GM12878 (cell line): Measurements from ENCODE around the gene ANKRD45. TPM values are rescaled to one million over a fixed set of nuclear protein-coding genes. Genes with fewer than 3 reads are reported as not detected.

Experiments used
- ATAC-seq: fragments of 200-7000 bp; cut with Tn5 transposase; 3 replicates; pipeline ENCODE4 v1.9.1; 2020; ENCODE audit warnings: mild to moderate bottlenecking, moderate library complexity
- BruUV-seq: library from RNA; stranded (reverse); fragments of 400-500 nt; replicated peaks from 2 replicates; lab custom pipeline; 2021; lab: Mats Ljungman, UMichigan
- CTCF ChIA-PET: fragments of 300-600 bp; sonication (Branson Sonifier 250); formaldehyde crosslinking; extraction: SDS; loops from one replicate; lab custom pipeline; 2021; ENCODE audit warnings: inconsistent platforms; lab: Yijun Ruan, JAX
- POLR2A ChIA-PET: fragments of 350-600 bp; formaldehyde crosslinking; extraction: SDS; loops from one replicate; lab custom pipeline; 2021; ENCODE audit warnings: inconsistent platforms; lab: Charles Lee
- RAD21 ChIA-PET: fragments of 300-600 bp; sonication (Branson Sonifier 250); formaldehyde crosslinking; loops from one replicate; lab custom pipeline; 2023; ENCODE audit warnings: antibody characterized with exemption; ENCODE audit not compliant: unreplicated experiment; lab: Charles Lee
- SMC1A ChIA-PET: fragments of 300-600 bp; sonication (Branson Sonifier 250); formaldehyde crosslinking; loops from one replicate; lab custom pipeline; 2023; ENCODE audit not compliant: unreplicated experiment, uncharacterized antibody; lab: Charles Lee
- DNase-seq: peaks from one replicate; pipeline ENCODE4 v3.0.0-alpha.2; 2011; ENCODE audit warnings: low read depth, low spot score
- FAIRE-seq: peaks from 3 replicates; lab custom pipeline; 2011; peaks lifted over from hg19 to GRCh38; lab: Jason Lieb, UNC
- H2AFZ ChIP-seq: 2 replicates; pipeline ENCODE4 v1.6.0; 2011; ENCODE audit warnings: low read depth, low read length, control low read depth; ENCODE audit not compliant: control insufficient read depth
- H3K27ac ChIP-seq: 2 replicates; pipeline ENCODE4 v1.5.1; 2011; ENCODE audit warnings: control low read depth; ENCODE audit not compliant: control insufficient read depth, insufficient read depth
- H3K27me3 ChIP-seq, 2 experiments: replicated peaks in 1 of 2; 2 replicates each; pipeline versions ENCODE4 v1.6.0 to v1.6.1; 2011; ENCODE audit warnings: low read length in 1 of 2; ENCODE audit not compliant: control insufficient read depth in 2 of 2, insufficient read depth in 2 of 2
- H3K36me3 ChIP-seq, 2 experiments: 2 replicates each; pipeline ENCODE4 v1.5.1; 2011; ENCODE audit warnings: low read length in 1 of 2; ENCODE audit not compliant: control insufficient read depth in 2 of 2, insufficient read depth in 2 of 2
- H3K4me1 ChIP-seq: 2 replicates; pipeline ENCODE4 v1.6.1; 2011; ENCODE audit warnings: mild to moderate bottlenecking, low read length, moderate library complexity, mixed read lengths; ENCODE audit not compliant: control insufficient read depth, insufficient read depth
- H3K4me2 ChIP-seq: 2 replicates; pipeline ENCODE4 v1.6.0; 2011; ENCODE audit warnings: control low read depth; ENCODE audit not compliant: control insufficient read depth, insufficient read depth
- H3K4me3 ChIP-seq: fragments of 200-600 bp; sonication (generic); 2 replicates; pipeline ENCODE4 v1.5.1; 2016
- H3K79me2 ChIP-seq: 2 replicates; pipeline ENCODE4 v1.6.0; 2011; ENCODE audit warnings: low read length; ENCODE audit not compliant: control insufficient read depth, insufficient read depth
- H3K9ac ChIP-seq: 2 replicates; pipeline ENCODE4 v1.8.0; 2011; ENCODE audit warnings: low read length, control low read depth, mixed read lengths; ENCODE audit not compliant: control insufficient read depth, insufficient read depth
- H3K9me3 ChIP-seq: replicated peaks from 3 replicates; pipeline ENCODE4 v1.5.1; 2011; ENCODE audit warnings: mild to moderate bottlenecking, low read length; ENCODE audit not compliant: control insufficient read depth, insufficient read depth
- H4K20me1 ChIP-seq: 2 replicates; pipeline ENCODE4 v1.6.0; 2011; ENCODE audit not compliant: control insufficient read depth, insufficient read depth
- YY1 ChIP-seq: IDR thresholded peaks from 2 replicates; pipeline ENCODE4 v1.6.1; 2011; ENCODE audit warnings: low read depth, mild to moderate bottlenecking, low read length
- WGBS: methylation state at CpG from one replicate; pipeline ENCODE4 v1.1.6; 2016; ENCODE audit warnings: low lambda C conversion rate; ENCODE audit not compliant: insufficient replicate concordance, insufficient coverage; ENCODE audit errors: missing lambda C conversion rate; 5-methylcytosine and 5-hydroxymethylcytosine counted together
- in situ Hi-C: fragments of 300-500 bp; cut with MboI; formaldehyde crosslinking; loops from 9 replicates; pipeline ENCODE4 v1.14.3; 2018; ENCODE audit warnings: mixed read lengths
- intact Hi-C: fragments of 100-400 bp; cut with micrococcal nuclease; formaldehyde crosslinking; loops from one replicate; pipeline ENCODE4 v1.14.2; 2022; ENCODE audit not compliant: unreplicated experiment
- polyA plus RNA-seq, 11 experiments: library from polyadenylated mRNA; depleted of rRNA in 4 of 11; unstranded in 6 of 11; stranded (reverse) in 5 of 11; fragments of >200 nt; fragmentation: Nextera tagmentation in 4 of 11; fragmentation: Illumina TruSeq in 1 of 11; extraction: Ambion mirVana in 4 of 11; extraction: Trizol in 1 of 11; gene quantifications; 1 replicate in 1 of 11; 2 replicates in 10 of 11; pipeline versions ENCODE4 v1.2.1 to v1.2.3, GENCODE V29; 2011 to 2016; ENCODE audit warnings: inconsistent platforms in 2 of 11, missing spikeins in 2 of 11, low read depth in 1 of 11
- total RNA-seq, 4 experiments: library from RNA; depleted of rRNA in 3 of 4; stranded (reverse); fragments of >200 nt in 3 of 4; fragmentation: Illumina TruSeq in 1 of 4; extraction: Trizol in 1 of 4; gene quantifications; 2 replicates each; pipeline versions ENCODE4 v1.2.1 to v1.2.3, GENCODE V29; 2013 to 2021

Gene ANKRD45
- total and polyA plus RNA-seq, 10 of the 15 experiments (the other 5 are each of a cell fraction or from before 2014, with no cell fraction given), result 0.04 to 0.15 (median 0.13) TPM; not detected in 5

- in situ Hi-C loops, result no loop called here
- no peak for FAIRE-seq
- Histone ChIP-seq H3K9me3 (no peaks in the 10 kb centered on the region), H3K27ac (no peak overlapping the region), H3K4me2 (no peak overlapping the region), H3K9ac (no peak overlapping the region), H2AFZ (no peak overlapping the region), H3K27me3 (no peaks in the 10 kb centered on the region), H3K4me1 (no peaks in the 10 kb centered on the region), H4K20me1 (no peaks in the 10 kb centered on the region), H3K79me2 (no peaks in the 10 kb centered on the region), H3K4me3 (no peak overlapping the region), H3K36me3 (no peaks in the 10 kb centered on the region)
- 28% methylated on average over 3 of the region's 3 CpGs for WGBS
- no peak for TF ChIP-seq YY1
- SMC1A ChIA-PET, result no interaction called here
- DNase-seq, result no peak
- CTCF ChIA-PET, result interaction anchor here (1.3 kb wide), 1 partner anchor 9 kb away, joined by 3 read pairs; no protein-coding TSS in a partner anchor
- intact Hi-C loops, result no loop called here
- POLR2A ChIA-PET, result no interaction called here
- BruUV-seq, result no TSS peak
- RAD21 ChIA-PET, result interaction anchor here (1.3 kb wide), 1 partner anchor 13 kb away, joined by 3 read pairs; no protein-coding TSS in a partner anchor
- ATAC-seq, result no peak
Observed at GRCh38 chr1:173560285-173560880, 109.3 kb downstream of the ANKRD45 start.

Other genes starting within 250 kb of the ANKRD45 start
Only the 7 nearest of the 9 such genes appear.
- gene PRDX6, start 192.5 kb downstream of the ANKRD45 start, total RNA-seq (2014; rRNA removed), result 98.7 and 102 TPM in 2 replicates
- 105 and 110 TPM in 2 replicates for gene PRDX6, start 192.5 kb downstream of the ANKRD45 start, total RNA-seq (2014; rRNA removed; fragmentation: Illumina TruSeq; extraction: Trizol)
- gene PRDX6, start 192.5 kb downstream of the ANKRD45 start, total RNA-seq (2021), result 121 and 122 TPM in 2 replicates
- 145 and 151 TPM in 2 replicates for gene PRDX6, start 192.5 kb downstream of the ANKRD45 start, polyA plus RNA-seq (2011; rRNA removed)
- gene PRDX6, start 192.5 kb downstream of the ANKRD45 start, polyA plus RNA-seq (2014; fragmentation: Illumina TruSeq; extraction: Trizol), result 130 and 143 TPM in 2 replicates
- gene PRDX6, start 192.5 kb downstream of the ANKRD45 start, polyA plus RNA-seq (2014; fragmentation: Nextera tagmentation; extraction: Ambion mirVana), result 100 to 1,000 TPM; 204 to 230 TPM
- gene PRDX6, start 192.5 kb downstream of the ANKRD45 start, polyA plus RNA-seq (2014; rRNA removed), result 70.7 and 73.8 TPM in 2 replicates
- 100 to 1,000 TPM; 147 to 162 TPM for gene PRDX6, start 192.5 kb downstream of the ANKRD45 start, polyA plus RNA-seq (2016; fragmentation: Nextera tagmentation; extraction: Ambion mirVana)
- gene SLC9C2, start 66.8 kb downstream of the ANKRD45 start, total RNA-seq (2014; rRNA removed), result not detected in 2 replicates
- not detected in 2 replicates for gene SLC9C2, start 66.8 kb downstream of the ANKRD45 start, total RNA-seq (2014; rRNA removed; fragmentation: Illumina TruSeq; extraction: Trizol)
- not detected in 2 replicates for gene SLC9C2, start 66.8 kb downstream of the ANKRD45 start, total RNA-seq (2021)
- not detected in 2 replicates for gene SLC9C2, start 66.8 kb downstream of the ANKRD45 start, polyA plus RNA-seq (2011; rRNA removed)
- not detected in 2 replicates for gene SLC9C2, start 66.8 kb downstream of the ANKRD45 start, polyA plus RNA-seq (2014; fragmentation: Illumina TruSeq; extraction: Trizol)
- gene SLC9C2, start 66.8 kb downstream of the ANKRD45 start, polyA plus RNA-seq (2014; fragmentation: Nextera tagmentation; extraction: Ambion mirVana), result not detected
- not detected in 2 replicates for gene SLC9C2, start 66.8 kb downstream of the ANKRD45 start, polyA plus RNA-seq (2014; rRNA removed)
- gene SLC9C2, start 66.8 kb downstream of the ANKRD45 start, polyA plus RNA-seq (2016; fragmentation: Nextera tagmentation; extraction: Ambion mirVana), result not detected
- not detected in 2 replicates for gene TEX50, start 34.5 kb downstream of the ANKRD45 start, total RNA-seq (2014; rRNA removed)
- not detected in 2 replicates for gene TEX50, start 34.5 kb downstream of the ANKRD45 start, total RNA-seq (2014; rRNA removed; fragmentation: Illumina TruSeq; extraction: Trizol)
- not detected in 2 replicates for gene TEX50, start 34.5 kb downstream of the ANKRD45 start, total RNA-seq (2021)
- gene TEX50, start 34.5 kb downstream of the ANKRD45 start, polyA plus RNA-seq (2011; rRNA removed), result not detected in 2 replicates
- gene TEX50, start 34.5 kb downstream of the ANKRD45 start, polyA plus RNA-seq (2014; fragmentation: Illumina TruSeq; extraction: Trizol), result not detected in 2 replicates
- not detected for gene TEX50, start 34.5 kb downstream of the ANKRD45 start, polyA plus RNA-seq (2014; fragmentation: Nextera tagmentation; extraction: Ambion mirVana)
- gene TEX50, start 34.5 kb downstream of the ANKRD45 start, polyA plus RNA-seq (2014; rRNA removed), result not detected in 2 replicates
- gene TEX50, start 34.5 kb downstream of the ANKRD45 start, polyA plus RNA-seq (2016; fragmentation: Nextera tagmentation; extraction: Ambion mirVana), result not detected
- gene KLHL20, start 45.1 kb upstream of the ANKRD45 start, total RNA-seq (2014; rRNA removed), result 9.0 and 9.2 TPM in 2 replicates
- 11.0 and 11.3 TPM in 2 replicates for gene KLHL20, start 45.1 kb upstream of the ANKRD45 start, total RNA-seq (2014; rRNA removed; fragmentation: Illumina TruSeq; extraction: Trizol)
- 12.5 and 14.0 TPM in 2 replicates for gene KLHL20, start 45.1 kb upstream of the ANKRD45 start, total RNA-seq (2021)
- gene KLHL20, start 45.1 kb upstream of the ANKRD45 start, polyA plus RNA-seq (2011; rRNA removed), result 12.7 and 14.3 TPM in 2 replicates
- gene KLHL20, start 45.1 kb upstream of the ANKRD45 start, polyA plus RNA-seq (2014; fragmentation: Illumina TruSeq; extraction: Trizol), result 12.0 and 13.1 TPM in 2 replicates
- gene KLHL20, start 45.1 kb upstream of the ANKRD45 start, polyA plus RNA-seq (2014; fragmentation: Nextera tagmentation; extraction: Ambion mirVana), result 1 to 10 TPM; 3.8 to 5.8 TPM
- gene KLHL20, start 45.1 kb upstream of the ANKRD45 start, polyA plus RNA-seq (2014; rRNA removed), result 8.6 and 9.1 TPM in 2 replicates
- gene KLHL20, start 45.1 kb upstream of the ANKRD45 start, polyA plus RNA-seq (2016; fragmentation: Nextera tagmentation; extraction: Ambion mirVana), result 10 to 100 TPM in 1 of 2 experiments, 1 to 10 TPM in 1; 7.0 to 10.8 TPM
- 32.0 and 36.3 TPM in 2 replicates for gene DARS2, start 154.8 kb upstream of the ANKRD45 start, total RNA-seq (2014; rRNA removed)
- 40.6 and 41.6 TPM in 2 replicates for gene DARS2, start 154.8 kb upstream of the ANKRD45 start, total RNA-seq (2014; rRNA removed; fragmentation: Illumina TruSeq; extraction: Trizol)
- gene DARS2, start 154.8 kb upstream of the ANKRD45 start, total RNA-seq (2021), result 32.7 and 35.4 TPM in 2 replicates
- gene DARS2, start 154.8 kb upstream of the ANKRD45 start, polyA plus RNA-seq (2011; rRNA removed), result 65.9 and 80.4 TPM in 2 replicates
- 50.4 and 60.4 TPM in 2 replicates for gene DARS2, start 154.8 kb upstream of the ANKRD45 start, polyA plus RNA-seq (2014; fragmentation: Illumina TruSeq; extraction: Trizol)
- 10 to 100 TPM; 23.9 to 25.2 TPM for gene DARS2, start 154.8 kb upstream of the ANKRD45 start, polyA plus RNA-seq (2014; fragmentation: Nextera tagmentation; extraction: Ambion mirVana)
- 29.4 and 34.0 TPM in 2 replicates for gene DARS2, start 154.8 kb upstream of the ANKRD45 start, polyA plus RNA-seq (2014; rRNA removed)
- gene DARS2, start 154.8 kb upstream of the ANKRD45 start, polyA plus RNA-seq (2016; fragmentation: Nextera tagmentation; extraction: Ambion mirVana), result 10 to 100 TPM; 64.2 to 69.7 TPM
- 27.6 and 31.0 TPM in 2 replicates for gene CENPL, start 155.0 kb upstream of the ANKRD45 start, total RNA-seq (2014; rRNA removed)
- 25.8 and 32.1 TPM in 2 replicates for gene CENPL, start 155.0 kb upstream of the ANKRD45 start, total RNA-seq (2014; rRNA removed; fragmentation: Illumina TruSeq; extraction: Trizol)
- gene CENPL, start 155.0 kb upstream of the ANKRD45 start, total RNA-seq (2021), result 16.5 and 19.3 TPM in 2 replicates
- gene CENPL, start 155.0 kb upstream of the ANKRD45 start, polyA plus RNA-seq (2011; rRNA removed), result 21.2 and 28.6 TPM in 2 replicates
- 20.8 and 20.9 TPM in 2 replicates for gene CENPL, start 155.0 kb upstream of the ANKRD45 start, polyA plus RNA-seq (2014; fragmentation: Illumina TruSeq; extraction: Trizol)
- gene CENPL, start 155.0 kb upstream of the ANKRD45 start, polyA plus RNA-seq (2014; fragmentation: Nextera tagmentation; extraction: Ambion mirVana), result 10 to 100 TPM; 14.9 to 26.7 TPM
- 19.6 and 22.4 TPM in 2 replicates for gene CENPL, start 155.0 kb upstream of the ANKRD45 start, polyA plus RNA-seq (2014; rRNA removed)
- gene CENPL, start 155.0 kb upstream of the ANKRD45 start, polyA plus RNA-seq (2016; fragmentation: Nextera tagmentation; extraction: Ambion mirVana), result 10 to 100 TPM; 26.5 to 26.7 TPM
- 597 and 727 TPM in 2 replicates for gene GAS5, start 198.1 kb upstream of the ANKRD45 start, total RNA-seq (2014; rRNA removed)
- gene GAS5, start 198.1 kb upstream of the ANKRD45 start, total RNA-seq (2014; rRNA removed; fragmentation: Illumina TruSeq; extraction: Trizol), result 722 and 746 TPM in 2 replicates
- 550 and 569 TPM in 2 replicates for gene GAS5, start 198.1 kb upstream of the ANKRD45 start, total RNA-seq (2021)
- gene GAS5, start 198.1 kb upstream of the ANKRD45 start, polyA plus RNA-seq (2011; rRNA removed), result 1,137 and 1,297 TPM in 2 replicates
- gene GAS5, start 198.1 kb upstream of the ANKRD45 start, polyA plus RNA-seq (2014; fragmentation: Illumina TruSeq; extraction: Trizol), result 810 and 918 TPM in 2 replicates
- gene GAS5, start 198.1 kb upstream of the ANKRD45 start, polyA plus RNA-seq (2014; fragmentation: Nextera tagmentation; extraction: Ambion mirVana), result 100 to 1,000 TPM; 804 to 930 TPM
- 561 and 676 TPM in 2 replicates for gene GAS5, start 198.1 kb upstream of the ANKRD45 start, polyA plus RNA-seq (2014; rRNA removed)
- gene GAS5, start 198.1 kb upstream of the ANKRD45 start, polyA plus RNA-seq (2016; fragmentation: Nextera tagmentation; extraction: Ambion mirVana), result 100 to 1,000 TPM; 289 TPM